Midbrain (tissue), 1 donor: ENCODE results near the gene TMEM114.

Experiments used
- DNase-seq: peaks from one replicate; lab custom pipeline; 2025; lab: John Stamatoyannopoulos, UW

Gene TMEM114

GRCh38 chr16:8548166-8548565, 42.1 kb downstream of the TMEM114 start:
- DNase-seq, result no peak

- DNase-seq, result no peak
These were observed 42.5 kb downstream of the TMEM114 start for GRCh38 chr16:8547762-8548161.

- DNase-seq, result no peak
These were observed 45.9 kb downstream of the TMEM114 start for GRCh38 chr16:8544406-8544805.

GRCh38 chr16:8543258-8543657, 47.1 kb downstream of the TMEM114 start:
- DNase-seq, result no peak

- no peak for DNase-seq
These were observed 47.9 kb downstream of the TMEM114 start for GRCh38 chr16:8542393-8542792.

GRCh38 chr16:8541868-8542267, 48.4 kb downstream of the TMEM114 start:
- no peak for DNase-seq

- no peak for DNase-seq
These were observed 52.5 kb downstream of the TMEM114 start for GRCh38 chr16:8537691-8538342.

- no peak for DNase-seq
These were observed 56.8 kb downstream of the TMEM114 start for GRCh38 chr16:8533509-8533908.

- DNase-seq, result no peak
These were observed 59.4 kb downstream of the TMEM114 start for GRCh38 chr16:8530752-8531384.

- no peak for DNase-seq
These were observed 61.8 kb downstream of the TMEM114 start for GRCh38 chr16:8528471-8528870.

- no peak for DNase-seq
These were observed 66.4 kb downstream of the TMEM114 start for GRCh38 chr16:8523932-8524331.

- no peak for DNase-seq
These were observed 67.6 kb downstream of the TMEM114 start for GRCh38 chr16:8522757-8523156.

- DNase-seq, result no peak
These were observed 70.7 kb downstream of the TMEM114 start for GRCh38 chr16:8519643-8520042.
